ENCODE measurements around the gene TNFRSF1B.

TNFRSF1B gene

GRCh38 chr1:12145616-12146342 is 21.0 kb upstream of the TNFRSF1B start:
- Mint-ChIP-seq H3K9me3 (peaks cover 0 to 6% of the 10 kb centered on the region in 2 donors), H3K4me1 (ENCODE audit: low read depth in 2 of 2) (peaks cover 43 to 53% of the 10 kb centered on the region in 2 donors), H3K4me3 (no peak overlapping the region), H3K27me3 (no peaks in the 10 kb centered on the region), H3K27ac (peak overlapping the region in 1 of 2 donors; percentile 94), H3K36me3 (ENCODE audit: insufficient read depth) (no peaks in the 10 kb centered on the region)
- no peak for ATAC-seq (replicated peaks)
- no peak for DNase-seq

- ATAC-seq (replicated peaks): no peak
- Mint-ChIP-seq H3K4me3 (peak overlapping the region in 1 of 2 donors; percentile 45), H3K27me3 (no peaks in the 10 kb centered on the region), H3K27ac (peak overlapping the region; percentile 88 to 94), H3K9me3 (peaks cover 0 to 6% of the 10 kb centered on the region in 2 donors), H3K4me1 (ENCODE audit: low read depth in 2 of 2) (peaks cover 50 to 60% of the 10 kb centered on the region in 2 donors), H3K36me3 (ENCODE audit: insufficient read depth) (peaks cover 3% of the 10 kb centered on the region)
- DNase-seq: no peak
These were observed 20.3 kb upstream of the TNFRSF1B start for GRCh38 chr1:12146343-12147112.

- Mint-ChIP-seq H3K27me3 (no peaks in the 10 kb centered on the region), H3K4me1 (ENCODE audit: low read depth in 2 of 2) (peaks cover 57 to 67% of the 10 kb centered on the region in 2 donors), H3K4me3 (peak overlapping the region; percentile 45 to 69), H3K36me3 (ENCODE audit: insufficient read depth) (peaks cover 7% of the 10 kb centered on the region), H3K27ac (peak overlapping the region; percentile 88 to 94), H3K9me3 (peaks cover 0 to 6% of the 10 kb centered on the region in 2 donors)
- no peak for ATAC-seq (replicated peaks)
- no peak for DNase-seq
These were observed 19.5 kb upstream of the TNFRSF1B start for GRCh38 chr1:12147201-12147701.

- peaks cover 0 to 6% of the 10 kb centered on the region in 2 donors for H3K9me3 Mint-ChIP-seq
- H3K27me3 Mint-ChIP-seq: no peaks in the 10 kb centered on the region
- peaks cover 68 to 73% of the 10 kb centered on the region in 2 donors for H3K4me1 Mint-ChIP-seq (ENCODE audit: low read depth in 2 of 2)
- DNase-seq (no peak), ATAC-seq (replicated peaks) (no peak)
- H3K27ac Mint-ChIP-seq: peak overlapping the region; percentile 94 to 95
- H3K36me3 Mint-ChIP-seq (ENCODE audit: insufficient read depth): peaks cover 7% of the 10 kb centered on the region
- peak overlapping the region; percentile 69 to 74 for H3K4me3 Mint-ChIP-seq
These were observed 18.4 kb upstream of the TNFRSF1B start for GRCh38 chr1:12148160-12148957.

GRCh38 chr1:12148958-12149790 is 17.6 kb upstream of the TNFRSF1B start:
- Mint-ChIP-seq H3K9me3 (peaks cover 0 to 6% of the 10 kb centered on the region in 2 donors), H3K4me3 (peak overlapping the region; percentile 69 to 74), H3K36me3 (ENCODE audit: insufficient read depth) (peaks cover 7% of the 10 kb centered on the region), H3K27ac (peak overlapping the region; percentile 94 to 95), H3K27me3 (no peaks in the 10 kb centered on the region), H3K4me1 (ENCODE audit: low read depth in 2 of 2) (peaks cover 65 to 70% of the 10 kb centered on the region in 2 donors)
- no peak for ATAC-seq (replicated peaks)
- DNase-seq: no peak

GRCh38 chr1:12149791-12150175 is 17.0 kb upstream of the TNFRSF1B start:
- DNase-seq (no peak), ATAC-seq (replicated peaks) (no peak)
- H3K27me3 Mint-ChIP-seq: no peaks in the 10 kb centered on the region
- H3K36me3 Mint-ChIP-seq (ENCODE audit: insufficient read depth): peaks cover 7% of the 10 kb centered on the region
- peaks cover 66 to 71% of the 10 kb centered on the region in 2 donors for H3K4me1 Mint-ChIP-seq (ENCODE audit: low read depth in 2 of 2)
- H3K9me3 Mint-ChIP-seq: peaks cover 0 to 6% of the 10 kb centered on the region in 2 donors
- H3K27ac Mint-ChIP-seq: peak overlapping the region; percentile 94 to 95
- H3K4me3 Mint-ChIP-seq: peak overlapping the region; percentile 69 to 74

- peak in 2 of 3 experiments; percentile 28 to 35 for DNase-seq
- peak overlapping the region; percentile 69 to 74 for H3K4me3 Mint-ChIP-seq
- peaks cover 73 to 74% of the 10 kb centered on the region in 2 donors for H3K4me1 Mint-ChIP-seq (ENCODE audit: low read depth in 2 of 2)
- peaks cover 7% of the 10 kb centered on the region for H3K36me3 Mint-ChIP-seq (ENCODE audit: insufficient read depth)
- H3K27ac Mint-ChIP-seq: peak overlapping the region; percentile 94 to 95
- ATAC-seq (replicated peaks): peak; percentile 72
- peaks cover 0 to 6% of the 10 kb centered on the region in 2 donors for H3K9me3 Mint-ChIP-seq
- H3K27me3 Mint-ChIP-seq: no peaks in the 10 kb centered on the region
These were observed 16.2 kb upstream of the TNFRSF1B start for GRCh38 chr1:12150456-12151200.

GRCh38 chr1:12151465-12151864 is 15.3 kb upstream of the TNFRSF1B start:
- DNase-seq: no peak
- no peaks in the 10 kb centered on the region for H3K27me3 Mint-ChIP-seq
- H3K9me3 Mint-ChIP-seq: peaks cover 0 to 6% of the 10 kb centered on the region in 2 donors
- H3K36me3 Mint-ChIP-seq (ENCODE audit: insufficient read depth): peaks cover 7% of the 10 kb centered on the region
- ATAC-seq (replicated peaks): no peak
- peak overlapping the region; percentile 69 to 74 for H3K4me3 Mint-ChIP-seq
- H3K27ac Mint-ChIP-seq: peak overlapping the region; percentile 94 to 95
- peaks cover 74 to 79% of the 10 kb centered on the region in 2 donors for H3K4me1 Mint-ChIP-seq (ENCODE audit: low read depth in 2 of 2)

- Mint-ChIP-seq H3K36me3 (ENCODE audit: insufficient read depth) (peaks cover 7% of the 10 kb centered on the region), H3K4me1 (ENCODE audit: low read depth in 2 of 2) (peaks cover 71 to 77% of the 10 kb centered on the region in 2 donors), H3K4me3 (peak overlapping the region; percentile 69 to 74), H3K27ac (peak overlapping the region; percentile 94 to 95), H3K27me3 (no peaks in the 10 kb centered on the region), H3K9me3 (peaks cover 0 to 6% of the 10 kb centered on the region in 2 donors)
- DNase-seq: no peak
- ATAC-seq (replicated peaks): peak; percentile 16
These were observed 14.5 kb upstream of the TNFRSF1B start for GRCh38 chr1:12152113-12152891.

- peak overlapping the region; percentile 63 to 69 for H3K4me3 Mint-ChIP-seq
- peaks cover 81 to 87% of the 10 kb centered on the region in 2 donors for H3K4me1 Mint-ChIP-seq (ENCODE audit: low read depth in 2 of 2)
- peak overlapping the region; percentile 94 to 95 for H3K27ac Mint-ChIP-seq
- ATAC-seq (replicated peaks) (peak; percentile 52), DNase-seq (peak in 1 of 3 experiments; percentile 30)
- H3K36me3 Mint-ChIP-seq (ENCODE audit: insufficient read depth): peaks cover 7% of the 10 kb centered on the region
- H3K9me3 Mint-ChIP-seq: peaks cover 0 to 6% of the 10 kb centered on the region in 2 donors
- no peaks in the 10 kb centered on the region for H3K27me3 Mint-ChIP-seq
These were observed 13.5 kb upstream of the TNFRSF1B start for GRCh38 chr1:12153181-12153785.

GRCh38 chr1:12155328-12155727 is 11.5 kb upstream of the TNFRSF1B start:
- H3K9me3 Mint-ChIP-seq: no peaks in the 10 kb centered on the region
- no peaks in the 10 kb centered on the region for H3K27me3 Mint-ChIP-seq
- no peak overlapping the region for H3K4me3 Mint-ChIP-seq
- H3K36me3 Mint-ChIP-seq (ENCODE audit: insufficient read depth): peaks cover 12% of the 10 kb centered on the region
- DNase-seq (no peak), ATAC-seq (replicated peaks) (no peak)
- peak overlapping the region; percentile 77 to 83 for H3K27ac Mint-ChIP-seq
- H3K4me1 Mint-ChIP-seq (ENCODE audit: low read depth in 2 of 2): peaks cover 71 to 79% of the 10 kb centered on the region in 2 donors
